Stimulated activated CD4-positive, alpha-beta T cell treated with anti-CD3 and anti-CD28 coated beads, Interleukin-4, amount 100 ng/mL, for 1 hour (primary cell): ENCODE data around the gene NFKB1.

Source experiments
- DNase-seq: peaks from one replicate; pipeline ENCODE4 v3.0.0-alpha.2; 2020

NFKB1 gene

GRCh38 chr4:102497986-102498385 is 3.2 kb upstream of the NFKB1 start:
- DNase-seq = no peak

GRCh38 chr4:102500352-102500695 is 835 bp upstream of the NFKB1 start:
- peak; percentile 17 for DNase-seq

DNA sequence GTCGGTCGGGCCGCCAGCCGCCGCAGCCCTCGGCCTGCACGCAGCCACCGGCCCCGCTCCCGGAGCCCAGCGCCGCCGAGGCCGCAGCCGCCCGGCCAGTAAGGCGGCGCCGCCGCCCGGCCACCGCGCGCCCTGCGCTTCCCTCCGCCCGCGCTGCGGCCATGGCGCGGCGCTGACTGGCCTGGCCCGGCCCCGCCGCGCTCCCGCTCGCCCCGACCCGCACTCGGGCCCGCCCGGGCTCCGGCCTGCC is 213 bp downstream of the NFKB1 start:
- DNase-seq = no peak

- no peak for DNase-seq
These were observed 1.3 kb downstream of the NFKB1 start for GRCh38 chr4:102502543-102502818.

GRCh38 chr4:102503301-102503746 is 2.2 kb downstream of the NFKB1 start:
- DNase-seq = no peak

DNA sequence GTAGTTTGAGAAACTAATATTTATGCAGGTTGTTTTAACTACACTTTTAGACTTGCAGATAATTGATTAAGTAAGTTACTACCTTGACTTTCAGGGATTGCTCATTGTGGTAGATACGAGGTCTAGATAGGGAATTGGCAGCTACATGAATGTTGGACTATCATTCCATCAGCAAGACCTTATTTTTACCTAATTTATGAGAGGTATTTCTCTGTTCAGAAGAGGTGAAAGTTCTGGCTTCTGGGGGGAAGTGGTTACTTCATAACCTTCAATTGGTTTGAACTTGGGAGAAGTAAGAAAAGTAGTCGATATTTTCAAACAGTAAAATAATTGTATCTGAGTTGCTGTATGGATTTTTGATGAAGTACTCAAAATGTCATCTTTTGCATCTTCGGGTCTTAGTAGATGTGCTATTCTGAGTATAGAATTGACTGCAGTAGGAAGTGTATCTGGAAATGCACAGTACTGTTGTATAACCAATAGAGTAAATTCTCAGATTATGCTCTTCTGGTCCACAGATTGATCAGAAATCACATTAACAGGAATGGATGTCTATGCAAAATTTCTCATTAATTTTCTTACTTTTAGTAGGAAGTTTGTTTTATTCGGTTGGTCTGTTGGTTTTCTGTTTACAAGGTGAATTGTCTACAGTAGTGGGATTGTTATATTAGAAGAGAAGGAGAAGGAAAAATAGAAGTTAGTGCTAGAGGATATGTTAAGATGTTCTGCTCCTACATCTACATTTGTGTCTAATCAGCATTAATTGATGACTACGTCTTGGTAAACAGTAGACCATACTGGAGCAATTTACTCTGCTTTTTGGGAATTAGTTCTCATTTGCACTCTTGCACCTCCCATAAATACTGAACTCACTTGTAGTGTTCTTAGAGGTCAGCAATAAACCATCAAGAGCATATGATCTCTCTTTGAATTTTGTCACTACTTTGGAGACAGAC is 3.0 kb downstream of the NFKB1 start:
- DNase-seq = no peak

DNA sequence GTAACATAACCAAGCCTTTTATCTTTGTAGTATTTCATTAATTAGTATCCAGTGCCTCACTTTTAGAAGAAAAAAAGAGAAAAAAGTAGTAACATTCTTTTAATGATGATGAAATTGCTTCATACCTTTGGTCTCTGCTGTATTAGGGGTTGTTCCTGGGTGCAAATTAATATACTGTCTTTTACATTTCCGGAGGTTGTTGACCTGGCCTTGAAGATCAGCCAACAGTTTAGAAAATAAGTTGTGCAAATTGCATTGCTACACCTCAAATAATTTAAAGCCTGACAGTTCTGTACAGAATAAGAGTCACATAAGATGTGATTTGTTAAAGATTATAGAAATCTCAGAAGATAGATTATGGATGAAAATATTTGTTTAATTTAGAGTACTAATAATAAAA is 3.8 kb downstream of the NFKB1 start:
- no peak for DNase-seq

- DNase-seq = no peak
These were observed 4.5 kb downstream of the NFKB1 start for GRCh38 chr4:102505708-102506107.

DNA sequence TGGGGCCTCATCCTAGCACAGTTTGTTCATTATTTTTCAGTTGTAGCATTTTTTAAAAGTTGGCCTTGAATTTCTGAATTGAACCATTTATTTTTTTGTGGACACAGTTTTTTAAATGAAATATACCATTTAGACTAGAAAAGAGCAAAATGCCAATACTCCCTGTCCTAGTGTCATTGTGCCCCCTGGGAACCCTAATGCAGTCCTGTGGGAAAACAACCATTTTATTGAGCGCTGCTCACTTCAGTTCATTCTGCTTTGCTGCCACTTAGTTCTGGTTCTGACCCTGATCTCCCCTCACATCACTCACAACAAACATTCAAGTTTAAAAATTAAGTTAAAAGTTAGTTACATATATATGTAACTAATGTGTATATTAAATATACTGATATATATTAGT is 5.4 kb downstream of the NFKB1 start:
- no peak for DNase-seq

- no peak for DNase-seq
These were observed 10.9 kb downstream of the NFKB1 start for GRCh38 chr4:102511830-102512605.

GRCh38 chr4:102514298-102514964 is 13.3 kb downstream of the NFKB1 start:
- DNase-seq = no peak

DNA sequence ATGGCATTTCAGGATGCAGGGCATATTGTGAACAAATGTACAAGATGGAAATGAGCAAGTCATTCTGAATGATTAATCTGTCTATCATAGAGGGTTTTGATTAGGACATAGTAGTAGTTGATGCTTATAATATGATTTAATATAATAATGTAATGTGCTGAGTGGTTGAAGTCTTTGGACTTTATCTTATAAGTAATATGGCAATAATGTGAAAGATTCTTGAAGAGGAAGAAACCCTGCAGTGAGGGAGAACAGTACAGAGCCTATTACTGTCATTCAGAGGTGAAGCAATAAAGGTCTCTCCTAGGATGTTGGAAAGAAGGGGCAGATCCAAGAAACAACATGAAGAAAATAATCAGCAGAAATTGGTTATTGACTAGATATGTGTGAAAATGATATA is 16.6 kb downstream of the NFKB1 start:
- DNase-seq = no peak

- DNase-seq = no peak
These were observed 17.6 kb downstream of the NFKB1 start for GRCh38 chr4:102518703-102519131.

GRCh38 chr4:102519925-102520324 is 18.8 kb downstream of the NFKB1 start:
- DNase-seq = no peak

DNA sequence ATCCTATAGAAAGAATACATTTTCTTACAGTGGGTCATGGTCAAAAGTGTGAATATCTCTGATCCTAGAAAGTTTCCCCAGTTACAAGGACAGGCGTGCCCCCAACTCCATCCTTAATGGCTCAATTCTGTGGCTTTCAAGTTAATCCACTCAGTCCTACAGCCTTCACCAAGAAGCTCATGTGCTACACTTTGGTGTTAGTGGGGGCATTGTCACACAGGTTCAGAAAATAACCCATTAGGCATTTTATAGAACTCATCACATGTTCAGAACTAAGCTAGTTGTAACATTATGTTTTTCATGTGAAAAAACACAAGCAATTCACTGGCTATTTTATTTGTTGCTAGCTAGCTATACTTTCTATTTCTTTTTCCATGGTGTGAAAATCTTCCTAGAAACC is 20.4 kb downstream of the NFKB1 start:
- DNase-seq = no peak

DNA sequence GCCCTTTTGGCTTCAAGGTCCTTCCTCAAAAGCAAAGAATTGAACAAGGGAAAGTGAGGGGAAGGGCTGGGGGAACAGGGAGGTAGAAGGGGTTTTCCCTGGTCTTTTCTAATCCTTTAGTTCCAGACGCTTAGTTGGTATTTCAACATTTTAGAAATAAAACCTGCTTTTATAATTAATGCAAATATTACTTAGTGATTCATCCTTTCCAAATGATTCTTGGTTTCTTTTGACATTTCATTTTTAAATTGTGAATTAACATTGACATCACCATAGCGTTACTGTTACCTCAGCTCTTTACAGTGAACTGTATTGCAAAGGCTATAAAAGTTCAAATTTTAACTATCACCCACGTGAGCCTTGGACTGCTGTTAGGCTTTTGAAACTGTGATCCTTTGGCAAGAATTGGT is 20.9 kb downstream of the NFKB1 start:
- no peak for DNase-seq

DNA sequence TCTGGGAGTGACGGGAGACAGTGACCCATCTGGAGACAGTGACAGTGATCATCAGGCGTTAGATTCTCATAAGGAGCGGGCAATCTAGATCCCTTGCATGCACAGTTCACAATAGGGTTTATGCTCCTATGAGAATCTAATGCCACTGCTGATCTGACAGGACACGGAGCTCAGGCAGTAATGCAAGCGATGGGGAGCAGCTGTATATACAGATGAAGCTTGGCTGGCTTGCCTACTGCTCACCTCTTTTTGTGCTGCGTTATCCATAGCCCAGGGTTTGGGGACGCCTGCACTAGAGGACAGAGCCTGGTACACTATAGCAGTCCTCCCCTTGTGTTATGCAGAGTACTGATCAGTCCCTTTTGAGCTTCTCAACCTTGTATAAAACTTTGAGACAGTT is 23.5 kb downstream of the NFKB1 start:
- DNase-seq = no peak

GRCh38 chr4:102525097-102525496 is 23.9 kb downstream of the NFKB1 start:
- DNase-seq = no peak

GRCh38 chr4:102525504-102525903 is 24.3 kb downstream of the NFKB1 start:
- DNase-seq = no peak

- no peak for DNase-seq
These were observed 25.4 kb downstream of the NFKB1 start for GRCh38 chr4:102526532-102526931.

DNA sequence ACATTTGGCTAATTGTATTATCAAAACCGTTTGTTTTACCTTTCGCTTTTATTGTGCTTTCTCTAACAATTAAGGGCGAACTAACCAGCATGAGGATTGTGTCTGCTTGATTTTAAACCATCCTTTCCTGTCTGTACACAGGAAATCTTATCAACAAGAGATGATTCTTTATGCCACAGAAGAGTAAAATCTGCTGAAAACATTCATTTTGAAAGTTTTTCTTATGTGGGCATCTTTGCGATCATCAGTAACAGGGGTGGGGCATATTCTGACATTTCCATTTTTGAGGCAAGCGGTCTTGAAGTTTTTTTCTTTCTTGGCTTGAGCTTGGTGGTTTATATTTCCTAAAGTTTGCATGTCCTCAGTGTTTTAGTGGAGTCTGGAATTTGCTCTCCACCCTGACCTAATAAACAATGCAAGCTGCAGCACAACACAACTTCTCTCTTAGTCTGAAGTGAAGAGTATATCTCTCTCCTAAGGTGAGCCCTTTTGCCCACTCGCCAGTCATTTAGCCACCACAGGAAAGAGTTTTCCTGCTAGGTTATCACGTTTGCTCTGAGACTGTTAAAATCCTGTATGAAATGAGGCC is 26.6 kb downstream of the NFKB1 start:
- no peak for DNase-seq

DNA sequence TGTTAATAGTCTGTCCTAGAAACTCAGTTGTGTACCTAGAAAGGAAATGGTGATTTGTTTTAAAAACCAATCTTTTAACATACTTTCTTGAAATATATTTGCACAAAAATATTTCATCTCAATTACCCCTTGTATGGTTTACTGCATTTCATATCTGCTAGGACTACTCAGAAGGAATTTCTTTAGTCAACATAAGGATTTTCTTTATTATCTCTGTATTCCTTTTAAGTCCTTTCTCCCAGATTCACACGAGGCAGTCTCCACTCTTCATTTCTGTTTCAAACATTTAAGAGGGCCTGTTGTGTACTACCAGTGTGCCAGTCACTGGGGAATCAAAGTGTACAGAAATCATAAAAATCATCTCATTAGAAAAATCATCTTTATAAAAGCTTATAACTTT is 28.8 kb downstream of the NFKB1 start:
- no peak for DNase-seq

DNA sequence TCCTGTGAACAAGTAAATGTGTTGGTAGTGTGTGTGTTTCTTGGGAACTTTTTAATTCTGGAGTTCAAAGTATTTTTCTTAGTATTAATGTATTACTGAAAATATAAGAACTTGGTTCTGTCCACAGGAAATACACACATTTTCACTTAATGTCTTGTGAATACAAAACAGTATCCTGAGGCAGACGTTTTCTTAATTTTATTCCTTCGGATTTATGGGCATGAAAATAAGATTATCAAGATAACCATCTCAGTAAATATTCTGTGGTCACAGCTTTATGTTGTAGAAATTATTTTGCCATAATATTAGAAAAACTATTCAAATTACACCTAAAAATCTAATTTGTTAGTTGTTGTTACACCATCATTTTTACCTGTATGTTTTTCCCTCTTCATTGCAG is 29.8 kb downstream of the NFKB1 start:
- DNase-seq = no peak

DNA sequence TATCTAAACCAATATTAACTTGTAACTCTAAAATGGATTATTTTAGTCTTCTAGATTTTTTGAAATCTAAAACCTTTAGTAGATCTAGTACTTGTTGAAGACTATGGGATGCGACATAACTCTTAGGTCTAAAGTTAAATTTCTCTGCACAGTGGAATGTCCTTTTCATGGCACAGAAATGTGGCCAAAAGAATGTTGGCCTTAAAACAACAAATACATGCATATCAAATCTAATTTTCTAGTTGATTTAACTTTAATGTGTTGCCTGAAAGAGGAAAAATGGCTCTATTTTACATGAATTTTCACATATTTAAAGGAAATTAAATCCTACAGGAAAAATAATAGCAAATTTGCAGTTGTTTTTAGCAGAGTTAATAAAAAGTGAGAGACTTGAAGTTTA is 30.3 kb downstream of the NFKB1 start:
- no peak for DNase-seq
